ENCODE data around the gene ITPR2.

The ITPR2 gene

GRCh38 chr12:26728205-26729050, 104.6 kb downstream of the ITPR2 start:
- ATAC-seq = peak; percentile 9 to 36

- no peak for ATAC-seq
These were observed 105.4 kb downstream of the ITPR2 start for GRCh38 chr12:26727482-26728204.

- ATAC-seq = no peak
These were observed 106.0 kb downstream of the ITPR2 start for GRCh38 chr12:26726956-26727355.

GRCh38 chr12:26725276-26725916, 107.6 kb downstream of the ITPR2 start:
- no peak for ATAC-seq

GRCh38 chr12:26724309-26724702, 108.7 kb downstream of the ITPR2 start:
- ATAC-seq = no peak

GRCh38 chr12:26723379-26724308, 109.3 kb downstream of the ITPR2 start:
- no peak for ATAC-seq

GRCh38 chr12:26721800-26722199, 111.2 kb downstream of the ITPR2 start:
- no peak for ATAC-seq

GRCh38 chr12:26719852-26720251, 113.1 kb downstream of the ITPR2 start:
- ATAC-seq = no peak

GRCh38 chr12:26717757-26718156, 115.2 kb downstream of the ITPR2 start:
- no peak for ATAC-seq

GRCh38 chr12:26715232-26715631, 117.8 kb downstream of the ITPR2 start:
- ATAC-seq = no peak

GRCh38 chr12:26713885-26714383, 119.1 kb downstream of the ITPR2 start:
- ATAC-seq = no peak

- ATAC-seq = no peak
These were observed 120.1 kb downstream of the ITPR2 start for GRCh38 chr12:26712892-26713291.

GRCh38 chr12:26711569-26711968, 121.4 kb downstream of the ITPR2 start:
- ATAC-seq = no peak

GRCh38 chr12:26711072-26711471, 121.9 kb downstream of the ITPR2 start:
- ATAC-seq = no peak

GRCh38 chr12:26705851-26706250, 127.1 kb downstream of the ITPR2 start:
- no peak for ATAC-seq

GRCh38 chr12:26704684-26705460, 128.1 kb downstream of the ITPR2 start:
- no peak for ATAC-seq

GRCh38 chr12:26704214-26704613, 128.8 kb downstream of the ITPR2 start:
- ATAC-seq = no peak

- ATAC-seq = no peak
These were observed 130.3 kb downstream of the ITPR2 start for GRCh38 chr12:26702741-26703140.

- ATAC-seq = no peak
These were observed 131.3 kb downstream of the ITPR2 start for GRCh38 chr12:26701604-26702215.

GRCh38 chr12:26700430-26700829, 132.6 kb downstream of the ITPR2 start:
- ATAC-seq = no peak

GRCh38 chr12:26699237-26699636, 133.8 kb downstream of the ITPR2 start:
- ATAC-seq = no peak

Measured in activated CD4-positive, CD25-positive, alpha-beta regulatory T cell treated with anti-CD3 and anti-CD28 coated beads, Interleukin-2, amount 50 U/mL, for 24 hours (primary cell).